AG10803 (cell line): ENCODE data around the gene COMT.

Experiments used
- DNase-seq: peaks from one replicate; pipeline ENCODE4 v3.0.0; 2010; ENCODE audit warnings: low read depth
- H3K4me3 ChIP-seq: 2 replicates; pipeline ENCODE4 v1.5.1; 2011; ENCODE audit warnings: mild to moderate bottlenecking, low read length, control low read depth
- CTCF ChIP-seq: conservative IDR thresholded peaks from 2 replicates; pipeline ENCODE4 v1.5.1; 2011; ENCODE audit warnings: mild to moderate bottlenecking, low read length, control low read depth, inconsistent platforms

Gene COMT

GRCh38 chr22:20011993-20012740, 70.6 kb downstream of the COMT start:
- DNase-seq: no peak
- TF ChIP-seq CTCF: no peak
- H3K4me3 ChIP-seq: no peak overlapping the region

- DNase-seq: no peak
- no peak for TF ChIP-seq CTCF
These were observed 71.3 kb downstream of the COMT start for GRCh38 chr22:20012741-20013331.

GRCh38 chr22:20013382-20013871, 71.9 kb downstream of the COMT start:
- peak; percentile 73 for TF ChIP-seq CTCF
- DNase-seq: peak; percentile 39
- no peak overlapping the region for H3K4me3 ChIP-seq

More at GRCh38 chr22:20012741-20013331, 71.3 kb downstream of the COMT start:
- H3K4me3 ChIP-seq: no peak overlapping the region

- no peak for DNase-seq
- no peak overlapping the region for H3K4me3 ChIP-seq
These were observed 73.1 kb downstream of the COMT start for GRCh38 chr22:20014526-20015186.

GRCh38 chr22:20015187-20015625, 73.6 kb downstream of the COMT start:
- no peak overlapping the region for H3K4me3 ChIP-seq
- no peak for TF ChIP-seq CTCF
- no peak for DNase-seq

More at GRCh38 chr22:20014526-20015186, 73.1 kb downstream of the COMT start:
- TF ChIP-seq CTCF: no peak

- no peak for TF ChIP-seq CTCF
- H3K4me3 ChIP-seq: peak overlapping the region; percentile 54
- no peak for DNase-seq
These were observed 74.6 kb downstream of the COMT start for GRCh38 chr22:20015971-20016733.
